ENCODE measurements around the gene CWC27.
"Not testable (repeated sequence)": the region's sequence is repeated elsewhere in the genome, so short reads cannot be mapped to it uniquely, and the experiment has no call there.

The CWC27 gene

GRCh38 chr5:64880821-64881220 is 112.1 kb downstream of the CWC27 start:
- Histone ChIP-seq H3K4me3 (ENCODE audit: low read length) (no peak overlapping the region), H3K36me3 (ENCODE audit: insufficient read depth, low read depth, low read length) (no peaks in the 10 kb centered on the region), H3K4me1 (ENCODE audit: insufficient read depth, low read length) (no peaks in the 10 kb centered on the region), H3K27ac (ENCODE audit: low read length) (no peak overlapping the region), H3K27me3 (ENCODE audit: insufficient read depth, low read length) (no peaks in the 10 kb centered on the region), H3K9ac (ENCODE audit: low read depth, low read length) (no peak overlapping the region), H3K9me3 (ENCODE audit: insufficient read depth, low read depth, low read length) (no peaks in the 10 kb centered on the region)

- Histone ChIP-seq H3K9me3 (ENCODE audit: insufficient read depth, low read depth, low read length) (no peaks in the 10 kb centered on the region), H3K36me3 (ENCODE audit: insufficient read depth, low read depth, low read length) (no peaks in the 10 kb centered on the region), H3K4me3 (ENCODE audit: low read length) (no peak overlapping the region), H3K27ac (ENCODE audit: low read length) (no peak overlapping the region), H3K4me1 (ENCODE audit: insufficient read depth, low read length) (no peaks in the 10 kb centered on the region), H3K27me3 (ENCODE audit: insufficient read depth, low read length) (no peaks in the 10 kb centered on the region), H3K9ac (ENCODE audit: low read depth, low read length) (no peak overlapping the region)
Measured at GRCh38 chr5:64883912-64884311, 115.2 kb downstream of the CWC27 start.

- Histone ChIP-seq H3K36me3 (ENCODE audit: insufficient read depth, low read depth, low read length) (no peaks in the 10 kb centered on the region), H3K4me1 (ENCODE audit: insufficient read depth, low read length) (no peaks in the 10 kb centered on the region), H3K4me3 (ENCODE audit: low read length) (no peak overlapping the region), H3K9ac (ENCODE audit: low read depth, low read length) (no peak overlapping the region), H3K27ac (ENCODE audit: low read length) (no peak overlapping the region), H3K27me3 (ENCODE audit: insufficient read depth, low read length) (no peaks in the 10 kb centered on the region), H3K9me3 (ENCODE audit: insufficient read depth, low read depth, low read length) (no peaks in the 10 kb centered on the region)
Measured at GRCh38 chr5:64884541-64884940, 115.8 kb downstream of the CWC27 start.

GRCh38 chr5:64887910-64888309 is 119.2 kb downstream of the CWC27 start:
- Histone ChIP-seq H3K36me3 (ENCODE audit: insufficient read depth, low read depth, low read length) (no peaks in the 10 kb centered on the region), H3K27me3 (ENCODE audit: insufficient read depth, low read length) (no peaks in the 10 kb centered on the region), H3K27ac (ENCODE audit: low read length) (no peak overlapping the region), H3K9ac (ENCODE audit: low read depth, low read length) (no peak overlapping the region), H3K9me3 (ENCODE audit: insufficient read depth, low read depth, low read length) (no peaks in the 10 kb centered on the region), H3K4me3 (ENCODE audit: low read length) (no peak overlapping the region), H3K4me1 (ENCODE audit: insufficient read depth, low read length) (no peaks in the 10 kb centered on the region)

- H3K9ac ChIP-seq (ENCODE audit: low read depth, low read length): no peak overlapping the region
- no peak overlapping the region for H3K27ac ChIP-seq (ENCODE audit: low read length)
- H3K4me3 ChIP-seq (ENCODE audit: low read length): no peak overlapping the region
- H3K36me3 ChIP-seq (ENCODE audit: insufficient read depth, low read depth, low read length): no peaks in the 10 kb centered on the region
- no peaks in the 10 kb centered on the region for H3K4me1 ChIP-seq (ENCODE audit: insufficient read depth, low read length)
- H3K9me3 ChIP-seq (ENCODE audit: insufficient read depth, low read depth, low read length): no peaks in the 10 kb centered on the region
- no peaks in the 10 kb centered on the region for H3K27me3 ChIP-seq (ENCODE audit: insufficient read depth, low read length)
Measured at GRCh38 chr5:64895748-64896147, 127.0 kb downstream of the CWC27 start.

- H3K4me1 ChIP-seq (ENCODE audit: insufficient read depth, low read length): no peaks in the 10 kb centered on the region
- no peaks in the 10 kb centered on the region for H3K27me3 ChIP-seq (ENCODE audit: insufficient read depth, low read length)
- H3K36me3 ChIP-seq (ENCODE audit: insufficient read depth, low read depth, low read length): no peaks in the 10 kb centered on the region
- H3K9ac ChIP-seq (ENCODE audit: low read depth, low read length): no peak overlapping the region
- H3K27ac ChIP-seq (ENCODE audit: low read length): no peak overlapping the region
- H3K9me3 ChIP-seq (ENCODE audit: insufficient read depth, low read depth, low read length): no peaks in the 10 kb centered on the region
- no peak overlapping the region for H3K4me3 ChIP-seq (ENCODE audit: low read length)
Measured at GRCh38 chr5:64899838-64900237, 131.1 kb downstream of the CWC27 start.

GRCh38 chr5:64900618-64901017 is 131.9 kb downstream of the CWC27 start:
- Histone ChIP-seq H3K4me3 (ENCODE audit: low read length) (no peak overlapping the region), H3K9me3 (ENCODE audit: insufficient read depth, low read depth, low read length) (no peaks in the 10 kb centered on the region), H3K27me3 (ENCODE audit: insufficient read depth, low read length) (no peaks in the 10 kb centered on the region), H3K27ac (ENCODE audit: low read length) (no peak overlapping the region), H3K9ac (ENCODE audit: low read depth, low read length) (no peak overlapping the region), H3K4me1 (ENCODE audit: insufficient read depth, low read length) (no peaks in the 10 kb centered on the region), H3K36me3 (ENCODE audit: insufficient read depth, low read depth, low read length) (no peaks in the 10 kb centered on the region)

GRCh38 chr5:64907399-64907798 is 138.7 kb downstream of the CWC27 start:
- H3K36me3 ChIP-seq (ENCODE audit: insufficient read depth, low read depth, low read length); H3K27me3 ChIP-seq (ENCODE audit: insufficient read depth, low read length); H3K4me3 ChIP-seq (ENCODE audit: low read length); H3K27ac ChIP-seq (ENCODE audit: low read length); H3K4me1 ChIP-seq (ENCODE audit: insufficient read depth, low read length); H3K9ac ChIP-seq (ENCODE audit: low read depth, low read length): not testable (repeated sequence)
- H3K9me3 ChIP-seq (ENCODE audit: insufficient read depth, low read depth, low read length): peaks cover 17% of the 10 kb centered on the region

- Histone ChIP-seq H3K27me3 (ENCODE audit: insufficient read depth, low read length) (no peaks in the 10 kb centered on the region), H3K4me3 (ENCODE audit: low read length) (no peak overlapping the region), H3K36me3 (ENCODE audit: insufficient read depth, low read depth, low read length) (peaks cover under 1% of the 10 kb centered on the region; the same call in 1 of the 2 replicates), H3K9me3 (ENCODE audit: insufficient read depth, low read depth, low read length) (peaks cover 13% of the 10 kb centered on the region), H3K27ac (ENCODE audit: low read length) (no peak overlapping the region), H3K9ac (ENCODE audit: low read depth, low read length) (no peak overlapping the region), H3K4me1 (ENCODE audit: insufficient read depth, low read length) (no peaks in the 10 kb centered on the region)
Measured at GRCh38 chr5:64914396-64914795, 145.7 kb downstream of the CWC27 start.

GRCh38 chr5:64918083-64918482 is 149.4 kb downstream of the CWC27 start:
- H3K27ac ChIP-seq (ENCODE audit: low read length): no peak overlapping the region
- peaks cover 3% of the 10 kb centered on the region; the same call in 1 of the 2 replicates for H3K4me1 ChIP-seq (ENCODE audit: insufficient read depth, low read length)
- H3K9ac ChIP-seq (ENCODE audit: low read depth, low read length): no peak overlapping the region
- H3K9me3 ChIP-seq (ENCODE audit: insufficient read depth, low read depth, low read length): peaks cover 5% of the 10 kb centered on the region; the same call in 1 of the 2 replicates
- no peak overlapping the region for H3K4me3 ChIP-seq (ENCODE audit: low read length)
- H3K36me3 ChIP-seq (ENCODE audit: insufficient read depth, low read depth, low read length): peaks cover 3% of the 10 kb centered on the region; the same call in 1 of the 2 replicates
- H3K27me3 ChIP-seq (ENCODE audit: insufficient read depth, low read length): no peaks in the 10 kb centered on the region

- Histone ChIP-seq H3K27me3 (ENCODE audit: insufficient read depth, low read length) (no peaks in the 10 kb centered on the region), H3K9me3 (ENCODE audit: insufficient read depth, low read depth, low read length) (peaks cover 5% of the 10 kb centered on the region; the same call in 1 of the 2 replicates), H3K9ac (ENCODE audit: low read depth, low read length) (no peak overlapping the region), H3K27ac (ENCODE audit: low read length) (no peak overlapping the region), H3K4me3 (ENCODE audit: low read length) (no peak overlapping the region), H3K36me3 (ENCODE audit: insufficient read depth, low read depth, low read length) (peaks cover 3% of the 10 kb centered on the region; the same call in 1 of the 2 replicates), H3K4me1 (ENCODE audit: insufficient read depth, low read length) (peaks cover 3% of the 10 kb centered on the region; the same call in 1 of the 2 replicates)
Measured at GRCh38 chr5:64921386-64921785, 152.7 kb downstream of the CWC27 start.

- Histone ChIP-seq H3K9ac (ENCODE audit: low read depth, low read length) (no peak overlapping the region), H3K36me3 (ENCODE audit: insufficient read depth, low read depth, low read length) (peaks cover 3% of the 10 kb centered on the region; the same call in 1 of the 2 replicates), H3K27me3 (ENCODE audit: insufficient read depth, low read length) (no peaks in the 10 kb centered on the region), H3K4me1 (ENCODE audit: insufficient read depth, low read length) (peaks cover 3% of the 10 kb centered on the region; the same call in 1 of the 2 replicates), H3K9me3 (ENCODE audit: insufficient read depth, low read depth, low read length) (peaks cover 5% of the 10 kb centered on the region; the same call in 1 of the 2 replicates), H3K27ac (ENCODE audit: low read length) (no peak overlapping the region), H3K4me3 (ENCODE audit: low read length) (no peak overlapping the region)
Measured at GRCh38 chr5:64923151-64923685, 154.5 kb downstream of the CWC27 start.

Measured in iPS-20b (cell line).